ENCODE data around the gene TRA2A. TPM values are rescaled to one million over a fixed set of nuclear protein-coding genes. Genes with fewer than 3 reads are reported as not detected.
"Not testable (repeated sequence)": the region's sequence is repeated elsewhere in the genome, so short reads cannot be mapped to it uniquely, and the experiment has no call there.

TRA2A gene
- total RNA-seq, 1 donor from 2014 or later, result 84.1 TPM

DNA sequence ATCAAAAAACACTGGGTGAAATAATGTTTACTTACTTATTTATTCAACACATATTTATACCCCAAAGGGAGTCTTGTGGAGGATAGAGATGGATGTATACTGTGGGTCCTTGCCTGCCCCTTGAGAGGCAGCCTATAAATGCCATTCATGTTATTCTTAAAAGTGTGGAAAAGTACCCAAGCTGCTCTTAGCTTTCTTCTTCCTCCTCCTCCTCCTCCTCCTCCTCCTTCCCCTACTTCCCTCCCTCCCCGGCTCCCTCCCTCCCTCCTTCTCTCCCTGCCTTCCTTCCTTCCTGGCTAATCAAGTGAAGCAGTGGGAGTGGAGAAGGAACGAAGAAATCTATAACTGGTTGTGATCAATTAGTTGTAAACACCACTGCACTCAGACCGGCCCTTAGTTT lies 40.3 kb downstream of the TRA2A start:
- Histone ChIP-seq H3K9me3 (no peaks in the 10 kb centered on the region), H3K4me3 (no peak overlapping the region), H3K27ac (no peak overlapping the region), H3K4me1 (no peaks in the 10 kb centered on the region), H3K27me3 (ENCODE audit: low read depth) (no peaks in the 10 kb centered on the region), H3K36me3 (no peaks in the 10 kb centered on the region)
- no peak for DNase-seq
- no peak for ATAC-seq
- TF ChIP-seq, protein P1, sequence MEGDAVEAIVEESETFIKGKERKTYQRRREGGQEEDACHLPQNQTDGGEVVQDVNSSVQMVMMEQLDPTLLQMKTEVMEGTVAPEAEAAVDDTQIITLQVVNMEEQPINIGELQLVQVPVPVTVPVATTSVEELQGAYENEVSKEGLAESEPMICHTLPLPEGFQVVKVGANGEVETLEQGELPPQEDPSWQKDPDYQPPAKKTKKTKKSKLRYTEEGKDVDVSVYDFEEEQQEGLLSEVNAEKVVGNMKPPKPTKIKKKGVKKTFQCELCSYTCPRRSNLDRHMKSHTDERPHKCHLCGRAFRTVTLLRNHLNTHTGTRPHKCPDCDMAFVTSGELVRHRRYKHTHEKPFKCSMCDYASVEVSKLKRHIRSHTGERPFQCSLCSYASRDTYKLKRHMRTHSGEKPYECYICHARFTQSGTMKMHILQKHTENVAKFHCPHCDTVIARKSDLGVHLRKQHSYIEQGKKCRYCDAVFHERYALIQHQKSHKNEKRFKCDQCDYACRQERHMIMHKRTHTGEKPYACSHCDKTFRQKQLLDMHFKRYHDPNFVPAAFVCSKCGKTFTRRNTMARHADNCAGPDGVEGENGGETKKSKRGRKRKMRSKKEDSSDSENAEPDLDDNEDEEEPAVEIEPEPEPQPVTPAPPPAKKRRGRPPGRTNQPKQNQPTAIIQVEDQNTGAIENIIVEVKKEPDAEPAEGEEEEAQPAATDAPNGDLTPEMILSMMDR (IDR thresholded peaks at IDR 0.05), result no peak
- intact Hi-C loops (cut with DNase I), result no loop called here

DNA sequence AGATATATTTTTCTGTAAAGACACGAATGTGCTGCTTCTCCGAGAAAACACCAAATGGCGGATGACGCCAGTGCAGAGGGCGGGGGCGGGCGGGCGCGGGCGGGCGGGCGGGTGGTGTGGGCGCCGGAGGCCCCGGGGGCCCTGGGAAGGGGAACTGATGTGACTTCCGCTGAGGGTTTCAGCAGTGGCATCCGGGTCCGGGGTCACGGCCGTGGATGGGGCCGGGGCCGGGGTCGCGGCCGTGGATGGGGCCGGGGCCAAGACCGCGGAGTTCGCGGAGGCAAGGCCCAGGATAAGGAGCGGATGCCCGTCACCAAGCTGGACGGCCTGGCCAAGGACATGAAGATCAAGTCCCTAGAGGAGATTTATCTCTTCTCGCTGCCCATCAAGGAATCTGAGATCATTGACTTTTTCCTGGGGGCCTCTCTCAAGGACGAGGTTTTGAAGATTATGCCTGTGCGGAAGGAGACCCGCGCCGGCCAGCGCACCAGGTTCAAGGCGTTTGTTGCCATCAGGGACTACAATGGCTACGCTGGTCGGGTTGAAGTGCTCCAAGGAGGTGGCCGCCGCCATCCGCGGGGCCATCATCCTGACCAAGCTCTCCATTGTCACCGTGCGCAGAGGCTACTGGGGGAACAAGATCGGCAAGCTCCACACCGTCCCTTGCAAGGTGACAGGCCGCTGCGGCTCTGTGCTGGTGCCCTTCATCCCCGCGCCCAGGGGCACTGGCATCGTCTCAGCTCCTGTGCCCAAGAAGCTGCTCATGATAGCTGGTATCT lies 41.2 kb downstream of the TRA2A start:
- peak overlapping the region; percentile 41 for H3K27ac ChIP-seq
- H3K36me3 ChIP-seq, result no peaks in the 10 kb centered on the region
- TF ChIP-seq, protein P1 (IDR thresholded peaks at IDR 0.05), result no peak
- no peaks in the 10 kb centered on the region for H3K4me1 ChIP-seq
- DNase-seq, result peak; percentile 56
- peaks cover 1% of the 10 kb centered on the region for H3K27me3 ChIP-seq (ENCODE audit: low read depth)
- intact Hi-C loops (cut with DNase I), result no loop called here
- peak overlapping the region; percentile 57 for H3K4me3 ChIP-seq
- no peaks in the 10 kb centered on the region for H3K9me3 ChIP-seq
- ATAC-seq, result peak; percentile 88 to 92

DNA sequence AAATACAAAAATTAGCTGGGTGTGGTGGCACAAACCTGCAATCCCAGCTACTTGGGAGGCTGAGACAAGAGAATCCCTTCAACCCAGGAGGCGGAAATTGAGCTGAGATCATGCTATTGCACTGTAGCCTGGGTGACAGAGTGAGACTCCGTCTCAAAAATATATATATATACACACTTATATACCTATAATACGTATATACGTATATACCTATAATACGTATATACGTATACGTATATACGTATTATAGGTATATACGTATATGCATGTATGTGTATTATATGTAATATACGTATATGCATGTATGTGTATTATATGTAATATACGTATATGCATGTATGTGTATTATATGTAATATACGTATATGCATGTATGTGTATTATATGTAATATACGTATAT lies 43.1 kb downstream of the TRA2A start:
- H3K9me3 ChIP-seq, H3K27ac ChIP-seq, H3K36me3 ChIP-seq: not testable (repeated sequence)

DNA sequence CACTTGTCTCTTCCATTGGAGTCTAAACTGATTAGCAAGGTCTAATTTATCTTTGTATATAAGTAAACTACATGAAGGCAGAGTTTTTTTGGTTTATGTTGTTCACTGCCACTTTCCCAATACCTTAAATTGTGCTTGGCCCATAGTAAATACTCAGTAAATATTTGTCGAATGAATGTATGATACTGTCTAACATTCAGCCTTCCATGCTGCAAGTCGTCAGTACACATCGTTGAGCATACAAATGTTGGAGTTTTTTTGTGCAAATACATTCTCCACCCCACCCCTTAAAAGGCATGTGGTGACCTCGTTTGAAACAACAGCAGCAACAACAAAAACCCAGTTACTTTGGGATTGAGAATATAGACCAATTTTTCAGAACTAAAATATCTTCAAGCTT lies 44.1 kb downstream of the TRA2A start:
- TF ChIP-seq, protein P1 (IDR thresholded peaks at IDR 0.05), result no peak
- DNase-seq (no peak), ATAC-seq (no peak)
- H3K36me3 ChIP-seq, result no peaks in the 10 kb centered on the region
- H3K27ac ChIP-seq, result no peak overlapping the region
- H3K4me3 ChIP-seq, result no peak overlapping the region
- no peaks in the 10 kb centered on the region for H3K9me3 ChIP-seq
- H3K27me3 ChIP-seq (ENCODE audit: low read depth), result peaks cover 11% of the 10 kb centered on the region
- no peaks in the 10 kb centered on the region for H3K4me1 ChIP-seq
- intact Hi-C loops (cut with DNase I), result no loop called here

More for the DNA sequence above, 43.1 kb downstream of the TRA2A start:
- ATAC-seq; DNase-seq; intact Hi-C loops (cut with DNase I); H3K4me1 ChIP-seq; H3K4me3 ChIP-seq: not testable (repeated sequence)
- H3K27me3 ChIP-seq (ENCODE audit: low read depth), result peaks cover 11% of the 10 kb centered on the region

DNA sequence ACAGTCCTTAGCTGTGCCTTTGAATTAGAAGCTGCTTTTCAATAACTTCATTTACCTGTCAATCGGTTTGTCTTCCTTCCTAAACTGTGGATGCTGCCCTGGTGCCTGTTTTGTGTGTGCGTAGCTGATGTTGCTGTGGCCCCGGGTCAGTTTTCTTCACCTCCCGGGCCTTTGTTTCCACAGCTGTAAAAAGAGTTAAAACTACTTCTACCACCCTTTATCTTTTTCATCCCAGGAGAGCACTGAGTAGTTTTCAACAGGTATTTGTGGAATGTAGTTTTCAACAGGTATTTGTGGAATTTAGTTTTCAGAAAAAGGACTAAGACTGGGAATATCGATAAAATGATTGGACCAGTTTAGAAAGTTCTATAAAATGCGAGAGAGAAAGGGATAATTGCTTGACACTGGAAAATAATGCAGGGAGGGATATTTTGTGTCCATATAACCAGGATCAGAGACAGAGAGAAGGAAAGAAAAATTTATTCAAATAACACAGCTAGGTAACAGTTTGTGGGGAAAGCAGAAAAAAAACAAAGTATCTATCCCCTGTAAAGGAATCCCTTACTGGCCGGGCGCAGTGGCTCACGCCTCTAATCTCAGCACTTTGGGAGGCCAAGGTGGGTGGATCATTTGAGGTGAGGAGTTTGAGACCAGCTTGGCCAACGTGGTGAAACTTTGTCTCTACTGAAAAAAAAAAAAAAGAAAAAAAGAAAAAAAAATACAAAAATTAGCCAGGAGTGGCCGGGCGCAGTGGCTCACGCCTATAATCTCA lies 45.6 kb downstream of the TRA2A start:
- TF ChIP-seq, protein P1 (IDR thresholded peaks at IDR 0.05), result no peak
- intact Hi-C loops (cut with DNase I), result no loop called here
- H3K4me1 ChIP-seq, result no peaks in the 10 kb centered on the region
- peaks cover 16% of the 10 kb centered on the region for H3K27me3 ChIP-seq (ENCODE audit: low read depth)
- no peak overlapping the region for H3K4me3 ChIP-seq
- H3K27ac ChIP-seq, result no peak overlapping the region
- H3K36me3 ChIP-seq, result no peaks in the 10 kb centered on the region
- no peaks in the 10 kb centered on the region for H3K9me3 ChIP-seq
- no peak for ATAC-seq
- DNase-seq, result no peak

DNA sequence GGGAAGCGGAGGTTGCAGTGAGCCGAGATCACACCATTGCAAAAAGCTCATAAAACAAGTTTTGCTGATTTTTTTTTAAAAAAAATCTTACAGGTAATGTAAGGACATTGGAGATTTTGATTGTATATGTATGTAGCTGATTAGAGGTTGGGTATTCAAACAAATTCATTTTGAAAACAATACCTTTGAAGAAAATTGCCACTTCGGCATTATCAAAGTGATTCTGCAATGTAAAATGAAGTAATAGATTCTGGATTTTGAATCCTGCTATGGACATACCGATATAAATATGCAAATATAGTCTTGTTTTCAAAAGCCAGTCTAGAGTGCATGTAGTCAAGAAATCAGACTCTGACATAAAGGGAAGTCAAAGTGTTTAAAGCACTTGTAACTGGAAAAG lies 49.1 kb downstream of the TRA2A start:
- TF ChIP-seq, protein P1 (IDR thresholded peaks at IDR 0.05), result no peak
- H3K4me3 ChIP-seq, result no peak overlapping the region
- no peaks in the 10 kb centered on the region for H3K9me3 ChIP-seq
- DNase-seq (no peak), ATAC-seq (no peak)
- H3K27me3 ChIP-seq (ENCODE audit: low read depth), result peaks cover 47% of the 10 kb centered on the region
- intact Hi-C loops (cut with DNase I), result no loop called here
- no peaks in the 10 kb centered on the region for H3K4me1 ChIP-seq
- no peaks in the 10 kb centered on the region for H3K36me3 ChIP-seq
- no peak overlapping the region for H3K27ac ChIP-seq
